CD14-positive monocyte (primary cell): Measurements from ENCODE around the gene PLOD2. TPM values are rescaled to one million over a fixed set of nuclear protein-coding genes. Genes with fewer than 3 reads are reported as not detected.

Experiments
- DNase-seq, 3 donors: peaks; one replicate each; pipeline ENCODE4 v3.0.0-alpha.2; 2011 to 2022
- H2AFZ ChIP-seq: 2 replicates; pipeline ENCODE4 v1.6.0; 2012; ENCODE audit warnings: mild to moderate bottlenecking, low read depth, low read length, inconsistent platforms; ENCODE audit not compliant: insufficient read depth, poor library complexity, severe bottlenecking
- H3K27ac ChIP-seq, 2 donors: 1 replicate in 1 of 2; 2 replicates in 1 of 2; pipeline ENCODE4 v1.5.1; 2012 to 2013; ENCODE audit warnings: low read length in 2 of 2, control low read depth in 1 of 2, inconsistent platforms in 1 of 2, low read depth in 1 of 2, mild to moderate bottlenecking in 1 of 2
- H3K27me3 ChIP-seq, 2 donors: one replicate each; pipeline versions ENCODE4 v1.6.0 to v1.6.1; 2011 to 2013; ENCODE audit warnings: low read length in 2 of 2; ENCODE audit not compliant: control insufficient read depth in 2 of 2, insufficient read depth in 2 of 2
- H3K36me3 ChIP-seq, 2 donors: replicated peaks in 1 of 2; 1 replicate in 1 of 2; 2 replicates in 1 of 2; pipeline versions ENCODE4 v1.5.1 to v1.6.1; 2012 to 2013; ENCODE audit warnings: low read length in 2 of 2, control low read depth in 1 of 2, inconsistent platforms in 1 of 2, mild to moderate bottlenecking in 1 of 2; ENCODE audit not compliant: insufficient read depth in 2 of 2, control insufficient read depth in 1 of 2
- H3K4me1 ChIP-seq, 2 donors: 1 replicate in 1 of 2; 2 replicates in 1 of 2; pipeline versions ENCODE4 v1.5.1 to v1.6.1; 2012 to 2013; ENCODE audit warnings: low read length in 2 of 2, control low read depth in 1 of 2, inconsistent platforms in 1 of 2, mild to moderate bottlenecking in 1 of 2, moderate library complexity in 1 of 2; ENCODE audit not compliant: insufficient read depth in 2 of 2, control insufficient read depth in 1 of 2
- H3K4me2 ChIP-seq: replicated peaks from 2 replicates; pipeline ENCODE3; 2012; ENCODE audit warnings: low read length, moderate library complexity, mild to moderate bottlenecking; ENCODE audit not compliant: poor library complexity, severe bottlenecking; ENCODE audit errors: extremely low read depth
- H3K4me3 ChIP-seq, 3 experiments: fragments of 200-600 bp in 1 of 3; sonication (generic) in 1 of 3; replicated peaks in 1 of 3; 1 replicate in 2 of 3; 2 replicates in 1 of 3; pipeline ENCODE4 v1.5.1; 2011 to 2013; ENCODE audit warnings: low read length in 3 of 3, mild to moderate bottlenecking in 3 of 3, control low read depth in 2 of 3, low read depth in 2 of 3, inconsistent platforms in 1 of 3, moderate library complexity in 1 of 3
- H3K79me2 ChIP-seq: 2 replicates; pipeline ENCODE4 v1.6.0; 2012; ENCODE audit warnings: mild to moderate bottlenecking, control low read depth, inconsistent platforms, low read length, moderate library complexity; ENCODE audit not compliant: insufficient read depth
- H3K9ac ChIP-seq: 2 replicates; pipeline ENCODE4 v1.6.0; 2017; ENCODE audit warnings: low read length, mild to moderate bottlenecking; ENCODE audit not compliant: insufficient read depth, poor library complexity, severe bottlenecking
- H3K9me3 ChIP-seq, 2 donors: replicated peaks in 1 of 2; 1 replicate in 1 of 2; 2 replicates in 1 of 2; pipeline versions ENCODE4 v1.5.1 to v1.6.1; 2012 to 2013; ENCODE audit warnings: low read length in 2 of 2, control low read depth in 1 of 2; ENCODE audit not compliant: control insufficient read depth in 1 of 2, insufficient read depth in 1 of 2
- H4K20me1 ChIP-seq: 2 replicates; pipeline ENCODE4 v1.6.0; 2012; ENCODE audit warnings: mild to moderate bottlenecking, low read length, control low read depth, moderate library complexity; ENCODE audit not compliant: insufficient read depth
- H3K27ac Mint-ChIP-seq, 7 donors: one replicate each; pipeline ENCODE4 v1.8.0; 2020; ENCODE audit warnings: mild to moderate bottlenecking in 7 of 7, mixed read lengths in 7 of 7, moderate library complexity in 6 of 7, inconsistent platforms in 2 of 7
- H3K27me3 Mint-ChIP-seq, 3 donors: one replicate each; pipeline ENCODE4 v1.8.0; 2021 to 2022; ENCODE audit warnings: low read depth in 3 of 3, mild to moderate bottlenecking in 3 of 3, mixed read lengths in 3 of 3, moderate library complexity in 3 of 3, inconsistent platforms in 1 of 3
- H3K36me3 Mint-ChIP-seq, 2 donors: one replicate each; pipeline ENCODE4 v1.8.0; 2020; ENCODE audit warnings: mixed read lengths in 2 of 2, inconsistent platforms in 1 of 2, mild to moderate bottlenecking in 1 of 2
- H3K4me1 Mint-ChIP-seq: one replicate; pipeline ENCODE4 v1.8.0; 2020; ENCODE audit warnings: mild to moderate bottlenecking, mixed read lengths
- H3K4me3 Mint-ChIP-seq, 2 donors: one replicate each; pipeline ENCODE4 v1.8.0; 2020; ENCODE audit warnings: mild to moderate bottlenecking in 2 of 2, mixed read lengths in 2 of 2, moderate library complexity in 1 of 2
- H3K9me3 Mint-ChIP-seq, 7 donors: one replicate each; pipeline ENCODE4 v1.8.0; 2020 to 2022; ENCODE audit warnings: mixed read lengths in 7 of 7, mild to moderate bottlenecking in 6 of 7, moderate library complexity in 6 of 7, inconsistent platforms in 2 of 7
- CTCF ChIP-seq: fragments of 200-600 bp; IDR thresholded peaks from one replicate; pipeline ENCODE4 v1.8.0; 2022; ENCODE audit warnings: antibody characterized with exemption, mild to moderate bottlenecking
- WGBS: methylation state at CpG from one replicate; pipeline ENCODE4 v1.1.5; 2013; ENCODE audit warnings: missing lambda C conversion rate; ENCODE audit not compliant: insufficient coverage; 5-methylcytosine and 5-hydroxymethylcytosine counted together
- intact Hi-C, 2 donors: fragments of 100-400 bp; cut with micrococcal nuclease; formaldehyde crosslinking; loops; one replicate each; pipeline versions ENCODE4 v1.15.0 to v1.15.1; 2023
- polyA plus RNA-seq, 3 donors: library from polyadenylated mRNA; depleted of rRNA in 1 of 3; unstranded in 2 of 3; stranded (reverse) in 1 of 3; fragments of 300-500 nt in 2 of 3; fragments of >200 nt in 1 of 3; fragmentation: Illumina TruSeq in 2 of 3; gene quantifications; 1 replicate in 2 of 3; 2 replicates in 1 of 3; pipeline ENCODE4 v1.2.3, GENCODE V29; 2012 to 2021

The PLOD2 gene
- polyA plus RNA-seq, 3 donors: not detected

- no peak overlapping the region for H3K9ac ChIP-seq
- H4K20me1 ChIP-seq: no peaks in the 10 kb centered on the region
- H3K4me2 ChIP-seq: no peak overlapping the region
- no peaks in the 10 kb centered on the region for H3K4me1 Mint-ChIP-seq
- peaks cover 0 to 2% (median 0%) of the 10 kb centered on the region in 7 donors for H3K9me3 Mint-ChIP-seq
- DNase-seq: no peak
- no peaks in the 10 kb centered on the region for H3K79me2 ChIP-seq
- no peak for TF ChIP-seq CTCF
- H2AFZ ChIP-seq: no peak overlapping the region
- no peak overlapping the region for H3K4me3 Mint-ChIP-seq
- H3K9me3 ChIP-seq: no peaks in the 10 kb centered on the region
- H3K27me3 Mint-ChIP-seq: no peaks in the 10 kb centered on the region
- intact Hi-C loops: no loop called here
- no peak overlapping the region for H3K27ac Mint-ChIP-seq
- no peaks in the 10 kb centered on the region for H3K27me3 ChIP-seq
- H3K4me3 ChIP-seq: no peak overlapping the region
- no peak overlapping the region for H3K27ac ChIP-seq
- no peaks in the 10 kb centered on the region for H3K4me1 ChIP-seq
- H3K36me3 ChIP-seq: no peaks in the 10 kb centered on the region
- H3K36me3 Mint-ChIP-seq: no peaks in the 10 kb centered on the region
These were observed 42.8 kb upstream of the PLOD2 start for GRCh38 chr3:146203776-146204175.

- intact Hi-C loops: no loop called here
- Histone ChIP-seq H2AFZ (no peak overlapping the region), H3K79me2 (no peaks in the 10 kb centered on the region), H3K4me2 (no peak overlapping the region), H3K9ac (no peak overlapping the region), H4K20me1 (no peaks in the 10 kb centered on the region), H3K4me1 (no peaks in the 10 kb centered on the region), H3K36me3 (no peaks in the 10 kb centered on the region), H3K4me3 (no peak overlapping the region), H3K27me3 (no peaks in the 10 kb centered on the region), H3K27ac (no peak overlapping the region), H3K9me3 (no peaks in the 10 kb centered on the region)
- Mint-ChIP-seq H3K36me3 (no peaks in the 10 kb centered on the region), H3K9me3 (no peaks in the 10 kb centered on the region), H3K27ac (no peak overlapping the region), H3K4me1 (no peaks in the 10 kb centered on the region), H3K4me3 (no peak overlapping the region), H3K27me3 (no peaks in the 10 kb centered on the region)
- no peak for TF ChIP-seq CTCF
- no peak for DNase-seq
- no CpG with 5 or more reads among the region's 2 CpGs for WGBS
These were observed 39.7 kb upstream of the PLOD2 start for GRCh38 chr3:146200461-146201220.
